Subcutaneous adipose tissue (tissue), 4 donors: ENCODE measurements around the gene ZNF138. TPM values are rescaled to one million over a fixed set of nuclear protein-coding genes. Genes with fewer than 3 reads are reported as not detected.

Source experiments
- total RNA-seq, 4 donors: library from RNA; depleted of rRNA; stranded (reverse); fragments of >200 nt; gene quantifications; one replicate each; pipeline ENCODE4 v1.1.0, GENCODE V29; 2016
- TF ChIP-seq, protein P1 (sequence below): fragments of 450-650 bp; IDR thresholded peaks from one replicate; pipeline ENCODE4 v1.5.1; 2016; ENCODE audit warnings: low read depth, mild to moderate bottlenecking, control low read depth, antibody characterized with exemption, moderate library complexity

The ZNF138 gene
- total RNA-seq, 4 donors from 2014 or later = 11.2 to 14.9 (median 12.7) TPM

DNA sequence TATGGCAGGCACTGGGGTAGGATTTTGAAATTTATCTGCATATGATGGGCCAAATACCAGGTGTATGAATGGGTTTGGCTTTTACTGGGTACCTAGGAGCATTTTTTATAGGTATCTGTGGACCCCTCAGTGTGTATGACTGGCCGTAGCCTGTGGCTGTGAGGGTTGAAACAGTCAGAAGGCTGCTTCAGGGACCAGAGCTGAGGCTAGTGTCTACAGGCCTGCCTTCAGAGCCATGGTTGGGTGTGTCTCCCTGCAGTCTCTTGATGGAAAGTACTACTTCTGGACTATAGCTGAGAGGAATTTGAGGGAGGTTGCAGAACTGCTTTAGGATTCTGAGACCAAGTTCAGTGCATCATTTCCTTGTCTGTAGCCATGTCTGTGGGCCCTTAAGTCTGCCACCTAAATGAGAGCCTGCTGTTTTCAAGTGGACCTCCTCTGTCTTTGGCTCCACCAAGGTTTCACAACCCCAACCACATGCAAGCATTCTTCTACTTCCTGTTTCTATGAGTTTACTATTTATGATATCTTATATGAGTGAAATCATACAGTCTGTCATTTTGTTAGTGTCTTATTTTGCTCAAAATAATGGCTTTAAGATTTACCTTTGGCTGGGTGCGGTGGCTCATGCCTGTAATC, 19.9 kb upstream of the ZNF138 start:
- TF ChIP-seq, protein P1, sequence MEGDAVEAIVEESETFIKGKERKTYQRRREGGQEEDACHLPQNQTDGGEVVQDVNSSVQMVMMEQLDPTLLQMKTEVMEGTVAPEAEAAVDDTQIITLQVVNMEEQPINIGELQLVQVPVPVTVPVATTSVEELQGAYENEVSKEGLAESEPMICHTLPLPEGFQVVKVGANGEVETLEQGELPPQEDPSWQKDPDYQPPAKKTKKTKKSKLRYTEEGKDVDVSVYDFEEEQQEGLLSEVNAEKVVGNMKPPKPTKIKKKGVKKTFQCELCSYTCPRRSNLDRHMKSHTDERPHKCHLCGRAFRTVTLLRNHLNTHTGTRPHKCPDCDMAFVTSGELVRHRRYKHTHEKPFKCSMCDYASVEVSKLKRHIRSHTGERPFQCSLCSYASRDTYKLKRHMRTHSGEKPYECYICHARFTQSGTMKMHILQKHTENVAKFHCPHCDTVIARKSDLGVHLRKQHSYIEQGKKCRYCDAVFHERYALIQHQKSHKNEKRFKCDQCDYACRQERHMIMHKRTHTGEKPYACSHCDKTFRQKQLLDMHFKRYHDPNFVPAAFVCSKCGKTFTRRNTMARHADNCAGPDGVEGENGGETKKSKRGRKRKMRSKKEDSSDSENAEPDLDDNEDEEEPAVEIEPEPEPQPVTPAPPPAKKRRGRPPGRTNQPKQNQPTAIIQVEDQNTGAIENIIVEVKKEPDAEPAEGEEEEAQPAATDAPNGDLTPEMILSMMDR = no peak

DNA sequence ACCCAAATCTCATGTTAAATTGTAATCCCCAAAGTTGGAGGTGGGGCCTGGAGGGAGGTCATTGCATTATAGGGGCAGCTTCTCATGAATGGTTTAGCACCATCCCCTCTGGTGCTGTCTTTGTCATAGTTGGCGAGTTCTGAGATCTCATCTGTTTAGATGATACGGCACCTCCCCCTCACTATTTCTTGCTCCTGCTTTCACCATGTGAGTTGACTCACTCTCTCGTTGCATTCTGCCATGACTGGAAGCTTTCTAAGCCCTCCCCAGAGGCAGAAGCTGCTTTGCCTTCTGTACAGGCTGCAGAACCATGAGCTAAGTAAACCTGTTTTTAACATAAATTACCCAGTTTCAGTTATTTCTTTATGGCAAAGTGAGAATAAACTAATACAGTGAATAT, 18.9 kb upstream of the ZNF138 start:
- TF ChIP-seq, protein P1 = no peak

GRCh38 chr7:64787295-64787694, 6.9 kb upstream of the ZNF138 start:
- TF ChIP-seq, protein P1 = no peak

DNA sequence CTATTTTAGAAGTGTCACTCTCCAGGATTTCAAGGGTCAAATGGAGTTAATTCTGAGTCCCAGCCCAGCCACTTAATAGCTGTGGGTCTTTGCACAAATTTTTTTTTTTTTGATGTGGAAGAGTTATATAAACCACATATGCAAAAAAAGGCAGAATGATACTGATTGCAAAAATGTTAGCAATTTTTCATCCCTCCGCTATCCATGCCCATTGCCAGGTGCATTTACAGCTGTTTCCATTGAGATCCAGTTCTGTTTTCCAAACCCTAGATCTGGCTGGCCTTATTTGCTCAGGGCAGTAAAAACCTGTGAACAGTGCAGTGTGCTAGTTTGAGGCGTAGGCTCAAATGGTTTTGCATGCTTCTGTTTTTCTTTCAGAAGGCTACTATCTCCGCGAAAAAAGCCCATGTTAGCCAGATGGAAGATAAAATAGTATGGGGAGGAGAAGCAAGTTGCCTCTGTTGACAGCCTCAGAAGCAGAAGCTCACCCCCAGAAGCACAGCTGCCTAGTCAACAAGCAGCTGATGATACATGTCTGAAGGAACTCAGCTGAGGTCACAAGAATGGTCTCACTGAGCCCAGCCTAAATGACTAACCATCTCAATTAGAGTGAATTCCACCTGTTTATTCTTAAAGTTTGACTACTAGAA, 997 bp upstream of the ZNF138 start:
- TF ChIP-seq, protein P1 = no peak

GRCh38 chr7:64795176-64795575, 948 bp downstream of the ZNF138 start:
- TF ChIP-seq, protein P1 = no peak

- TF ChIP-seq, protein P1 = no peak
Observed at GRCh38 chr7:64802699-64803098, 8.5 kb downstream of the ZNF138 start.

GRCh38 chr7:64807731-64808365, 13.6 kb downstream of the ZNF138 start:
- TF ChIP-seq, protein P1 = no peak
